OCI-M2 (cell line): ENCODE measurements around the gene OR2A7.
"Not testable (repeated sequence)": the region's sequence is repeated elsewhere in the genome, so short reads cannot be mapped to it uniquely, and the experiment has no call there.

ENCODE experiments used
- DNase-seq: peaks from one replicate; lab custom pipeline; 2025; ENCODE audit not compliant: unreplicated experiment; lab: John Stamatoyannopoulos, UW

The OR2A7 gene

GRCh38 chr7:144255471-144255897, 9.1 kb downstream of the OR2A7 start:
- DNase-seq: no peak

- not testable (repeated sequence) for DNase-seq
Measured at GRCh38 chr7:144252307-144252706, 12.3 kb downstream of the OR2A7 start.

- DNase-seq: not testable (repeated sequence)
Measured at GRCh38 chr7:144247674-144248330, 16.8 kb downstream of the OR2A7 start.

DNA sequence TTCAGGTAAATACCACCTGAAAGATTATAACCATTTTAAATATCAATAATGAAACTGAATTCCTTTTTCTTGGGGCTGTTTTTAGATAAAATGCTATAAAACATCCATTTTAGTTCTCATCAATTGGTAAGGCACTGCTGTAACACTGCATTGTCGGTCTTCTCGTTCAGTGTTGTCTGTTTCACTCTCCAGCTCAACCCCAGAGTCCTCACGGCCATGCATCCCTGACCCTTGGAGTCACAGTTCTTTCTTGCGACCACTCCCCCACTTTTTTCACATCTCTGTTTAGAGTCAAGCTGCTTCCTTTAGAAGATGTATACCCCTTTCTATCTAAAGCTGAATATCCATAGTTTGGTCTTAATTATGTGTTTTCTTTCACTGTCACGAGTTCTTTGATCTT, 17.6 kb downstream of the OR2A7 start:
- DNase-seq: not testable (repeated sequence)

- DNase-seq: not testable (repeated sequence)
Measured at GRCh38 chr7:144245372-144245771, 19.2 kb downstream of the OR2A7 start.

DNA sequence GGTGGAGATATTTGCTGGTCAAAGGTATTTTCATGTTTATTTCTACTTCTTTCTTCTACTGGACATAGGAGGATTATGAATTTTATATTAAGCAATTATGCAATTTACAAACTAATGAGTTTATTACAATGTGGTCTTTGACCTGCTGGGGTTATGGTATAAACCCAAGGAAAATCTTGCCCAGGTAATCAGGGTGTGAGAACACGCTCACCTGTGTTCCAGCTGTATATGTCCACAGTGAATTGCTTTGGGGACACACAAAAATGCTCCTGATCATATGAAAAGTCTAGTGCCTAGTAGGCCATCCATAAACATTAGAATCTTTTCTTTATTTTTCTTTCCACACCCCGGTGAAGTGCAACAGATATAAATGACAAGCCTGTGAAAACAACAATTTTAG, 25.2 kb downstream of the OR2A7 start, which contains the start of gene OR2A42:
OR2A42 (minus strand) TSS at position 241 of the 400 bp plus-strand sequence. CDS start 6,762 bp downstream, outside the sequence.
- not testable (repeated sequence) for DNase-seq

DNA sequence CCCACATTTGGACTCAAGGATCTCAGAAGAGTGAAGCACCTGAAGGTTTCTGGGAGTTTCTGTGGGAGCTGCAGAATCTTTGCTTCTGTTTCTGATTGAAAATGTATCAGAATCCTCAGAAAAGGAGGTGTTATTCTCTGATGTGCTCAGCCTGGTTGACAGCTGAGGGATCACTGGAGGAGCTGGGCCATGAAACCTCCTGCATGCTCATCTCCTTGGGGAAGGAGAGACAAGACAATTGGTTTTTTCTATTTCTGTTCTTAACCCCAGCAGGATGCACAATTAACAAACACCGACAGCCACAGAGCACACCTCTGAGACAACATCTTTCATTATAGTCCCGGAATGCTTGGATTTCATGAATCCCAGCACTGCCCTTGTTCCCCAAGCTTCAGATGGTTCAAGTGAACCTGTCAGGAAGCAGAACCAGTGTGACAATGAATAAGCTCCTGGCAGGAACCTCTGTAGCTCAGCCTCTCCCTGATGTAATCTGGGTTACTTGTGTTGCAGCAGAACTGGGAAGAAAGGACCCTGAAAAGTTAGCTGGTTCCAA, 26.0 kb downstream of the OR2A7 start:
- DNase-seq: not testable (repeated sequence)

DNA sequence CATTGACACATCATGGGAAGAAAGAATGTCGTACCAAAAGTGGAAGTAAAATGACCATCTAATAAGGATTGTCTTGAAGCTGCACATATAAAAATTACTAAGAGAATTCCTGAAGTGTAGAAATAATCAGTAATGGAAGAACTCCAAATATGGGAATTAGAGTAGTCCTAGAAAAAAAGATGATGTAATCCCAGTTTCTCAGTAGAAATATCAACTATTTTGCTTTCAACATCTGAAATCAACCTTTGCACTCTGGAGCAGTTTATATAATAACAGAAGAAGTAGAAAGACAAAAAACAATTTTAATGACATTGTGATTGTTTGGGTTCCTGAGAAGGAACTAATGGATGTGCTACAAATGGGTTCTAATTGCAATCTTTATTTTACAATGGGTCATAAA, 31.6 kb downstream of the OR2A7 start:
- DNase-seq: not testable (repeated sequence)

- DNase-seq: not testable (repeated sequence)
Measured at GRCh38 chr7:144231027-144231426, 33.6 kb downstream of the OR2A7 start.

DNA sequence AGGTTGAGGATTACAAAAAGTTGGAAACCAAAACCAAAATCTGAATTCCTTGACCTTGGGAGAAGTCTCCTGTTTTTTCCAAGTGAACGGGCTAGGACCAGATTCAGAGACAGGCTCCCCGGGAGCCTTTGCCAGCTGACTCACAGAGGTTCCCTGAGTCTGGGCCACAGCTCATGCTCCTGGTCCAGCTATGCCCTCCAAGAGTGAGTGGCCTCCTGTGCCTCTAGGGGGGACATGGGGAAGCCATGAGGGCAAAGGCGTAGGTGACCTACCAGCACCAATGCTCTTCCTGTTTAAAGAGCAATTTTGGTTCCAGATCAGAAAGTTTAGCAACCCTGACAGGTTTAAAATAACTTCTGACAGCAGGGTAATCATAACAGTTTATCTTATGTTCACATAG, 35.8 kb downstream of the OR2A7 start:
- not testable (repeated sequence) for DNase-seq

GRCh38 chr7:144226866-144227265, 37.7 kb downstream of the OR2A7 start:
- DNase-seq: not testable (repeated sequence)

DNA sequence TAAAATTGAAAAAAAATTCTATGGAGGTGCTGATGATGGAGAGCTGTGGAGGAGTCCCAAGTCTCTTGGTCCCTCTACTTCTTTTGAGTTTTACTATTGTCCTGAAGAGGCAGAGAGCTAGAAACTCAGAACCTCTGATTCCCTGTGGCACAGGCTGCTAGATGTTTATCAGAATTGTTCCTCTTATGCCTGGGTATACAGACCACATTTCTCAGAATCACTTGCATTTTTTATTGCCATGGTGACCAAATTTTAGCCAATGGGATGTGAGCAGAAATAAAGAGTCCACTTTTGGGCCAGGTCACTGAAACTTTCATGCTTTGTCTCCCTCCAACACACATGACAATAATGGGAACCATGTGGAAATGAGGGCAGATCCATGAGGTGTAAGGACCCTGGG, 40.9 kb downstream of the OR2A7 start:
- not testable (repeated sequence) for DNase-seq

DNA sequence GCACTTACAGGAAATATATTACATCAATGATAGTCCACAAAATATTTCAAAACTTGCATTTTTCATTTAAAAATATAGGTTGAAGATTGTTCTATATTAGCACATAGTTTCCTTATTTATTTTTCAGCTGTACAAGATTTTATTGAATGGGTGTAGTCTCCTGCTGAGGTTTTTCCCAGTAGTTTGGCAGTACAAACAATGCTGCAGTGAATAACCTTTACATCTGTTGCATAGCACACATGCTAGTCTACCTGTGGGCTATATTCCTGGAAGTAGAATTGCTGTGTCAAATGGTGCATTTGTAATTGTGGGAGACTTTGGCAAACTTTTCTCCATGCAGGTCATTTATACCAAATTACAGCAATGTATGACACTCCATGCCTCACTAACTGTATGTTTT, 44.1 kb downstream of the OR2A7 start:
- not testable (repeated sequence) for DNase-seq

DNA sequence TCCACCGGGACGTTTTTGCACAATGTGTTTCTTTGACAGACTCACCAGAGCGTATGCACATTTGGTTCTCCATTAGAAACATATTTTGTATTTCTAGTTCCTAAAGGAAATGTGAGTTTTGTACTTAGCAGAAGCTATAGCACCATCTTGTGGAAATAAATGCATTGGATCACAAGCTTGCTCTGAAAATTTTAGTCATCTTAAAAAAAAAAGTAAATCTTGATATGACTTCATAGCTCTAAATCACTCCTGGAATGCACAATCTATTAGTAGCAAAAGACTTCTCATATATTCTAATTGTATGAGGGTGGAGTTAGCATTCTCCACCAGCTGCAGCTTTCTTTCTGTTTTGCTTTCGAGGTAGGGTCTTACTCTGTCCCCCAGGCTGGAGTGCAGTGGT, 45.4 kb downstream of the OR2A7 start:
- not testable (repeated sequence) for DNase-seq

- not testable (repeated sequence) for DNase-seq
Measured at GRCh38 chr7:144218581-144218980, 46.0 kb downstream of the OR2A7 start.

DNA sequence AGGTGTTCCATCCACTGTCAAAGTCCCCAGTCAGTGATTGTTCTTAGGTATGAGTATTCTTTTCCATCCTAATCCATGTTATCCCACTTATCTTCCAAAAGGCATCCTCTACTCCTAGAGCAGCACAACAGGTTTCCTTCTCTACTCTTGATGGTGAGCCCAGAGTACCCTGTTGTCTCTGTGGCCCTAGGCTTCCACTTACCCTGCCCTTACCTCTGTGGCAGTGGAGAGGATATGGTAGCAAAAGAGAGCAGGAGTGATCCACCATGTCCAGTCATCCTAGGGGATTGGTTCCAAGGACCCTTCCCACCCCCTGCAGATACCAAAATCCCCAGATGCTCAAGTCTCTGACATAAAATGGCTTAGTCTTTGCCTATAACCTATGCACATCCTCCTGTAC, 47.4 kb downstream of the OR2A7 start:
- not testable (repeated sequence) for DNase-seq
